Fibroblast of villous mesenchyme (primary cell): ENCODE results near the gene ABCD1. TPM values are rescaled to one million over a fixed set of nuclear protein-coding genes. Genes with fewer than 3 reads are reported as not detected.
"Not testable (repeated sequence)": the region's sequence is repeated elsewhere in the genome, so short reads cannot be mapped to it uniquely, and the experiment has no call there.

Source experiments
- DNase-seq: peaks from one replicate; pipeline ENCODE4 v3.0.0-alpha.2; 2010; ENCODE audit warnings: low read depth
- H3K4me3 ChIP-seq: 2 replicates; pipeline ENCODE4 v1.5.1; 2011; ENCODE audit warnings: low read depth, mild to moderate bottlenecking, low read length
- total RNA-seq: library from RNA; depleted of rRNA; stranded (reverse); fragments of >200 nt; gene quantifications from 2 replicates; pipeline ENCODE4 v1.2.3, GENCODE V29; 2012
- TF ChIP-seq, protein P1 (sequence below): IDR thresholded peaks from 2 replicates; pipeline ENCODE4 v1.5.1; 2012; ENCODE audit warnings: low read depth, mild to moderate bottlenecking, low read length; ENCODE audit not compliant: insufficient read depth

ABCD1 gene
- total RNA-seq, 1 donor = 15.5 TPM

DNA sequence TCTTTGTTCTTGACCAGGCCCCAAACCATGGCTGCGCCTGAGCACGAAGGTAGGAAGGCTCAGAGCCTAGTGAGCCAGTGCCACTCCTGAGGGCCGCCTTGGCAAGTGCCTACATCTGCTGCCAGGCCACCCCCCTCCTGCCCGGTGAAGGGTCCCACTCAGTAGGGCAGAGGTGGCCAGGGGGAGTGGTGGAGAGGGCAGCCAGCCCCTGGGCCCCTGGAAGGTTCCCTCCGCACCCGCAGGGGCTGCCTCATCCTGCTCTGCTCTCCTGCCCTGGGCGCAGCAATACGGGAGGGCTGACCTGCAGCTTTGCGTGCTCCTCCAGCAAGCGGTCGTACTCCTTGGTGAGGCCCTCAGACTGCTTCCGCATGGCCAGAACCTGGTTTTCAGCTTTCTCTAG lies 22.9 kb upstream of the ABCD1 start:
- TF ChIP-seq, protein P1, sequence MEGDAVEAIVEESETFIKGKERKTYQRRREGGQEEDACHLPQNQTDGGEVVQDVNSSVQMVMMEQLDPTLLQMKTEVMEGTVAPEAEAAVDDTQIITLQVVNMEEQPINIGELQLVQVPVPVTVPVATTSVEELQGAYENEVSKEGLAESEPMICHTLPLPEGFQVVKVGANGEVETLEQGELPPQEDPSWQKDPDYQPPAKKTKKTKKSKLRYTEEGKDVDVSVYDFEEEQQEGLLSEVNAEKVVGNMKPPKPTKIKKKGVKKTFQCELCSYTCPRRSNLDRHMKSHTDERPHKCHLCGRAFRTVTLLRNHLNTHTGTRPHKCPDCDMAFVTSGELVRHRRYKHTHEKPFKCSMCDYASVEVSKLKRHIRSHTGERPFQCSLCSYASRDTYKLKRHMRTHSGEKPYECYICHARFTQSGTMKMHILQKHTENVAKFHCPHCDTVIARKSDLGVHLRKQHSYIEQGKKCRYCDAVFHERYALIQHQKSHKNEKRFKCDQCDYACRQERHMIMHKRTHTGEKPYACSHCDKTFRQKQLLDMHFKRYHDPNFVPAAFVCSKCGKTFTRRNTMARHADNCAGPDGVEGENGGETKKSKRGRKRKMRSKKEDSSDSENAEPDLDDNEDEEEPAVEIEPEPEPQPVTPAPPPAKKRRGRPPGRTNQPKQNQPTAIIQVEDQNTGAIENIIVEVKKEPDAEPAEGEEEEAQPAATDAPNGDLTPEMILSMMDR = no peak
- no peak for DNase-seq
- no peak overlapping the region for H3K4me3 ChIP-seq

GRCh38 chrX:153702336-153703035 lies 22.2 kb upstream of the ABCD1 start:
- no peak overlapping the region for H3K4me3 ChIP-seq
- no peak for DNase-seq
- TF ChIP-seq, protein P1 = no peak

DNA sequence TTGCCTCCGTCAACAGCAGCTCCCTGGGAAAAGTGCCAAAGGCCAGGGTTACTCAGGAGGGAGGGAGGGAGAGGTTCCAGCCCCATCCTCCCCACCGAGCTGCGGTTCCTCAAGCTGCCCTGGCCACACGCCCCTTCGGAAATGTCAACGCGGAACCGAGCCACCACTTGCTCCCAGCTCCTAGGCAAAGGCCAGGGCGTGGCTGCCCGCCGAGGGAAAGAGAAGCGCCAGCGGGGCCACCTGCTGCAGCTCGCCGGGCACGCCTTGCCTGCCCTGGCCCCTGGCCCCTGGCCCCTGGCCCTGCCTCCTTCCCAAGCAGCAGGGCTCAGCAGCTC lies 21.7 kb upstream of the ABCD1 start:
- H3K4me3 ChIP-seq = no peak overlapping the region
- TF ChIP-seq, protein P1 = no peak
- peak; percentile 58 for DNase-seq

GRCh38 chrX:153704021-153704526 lies 20.6 kb upstream of the ABCD1 start:
- no peak overlapping the region for H3K4me3 ChIP-seq
- TF ChIP-seq, protein P1 = no peak
- DNase-seq = no peak

DNA sequence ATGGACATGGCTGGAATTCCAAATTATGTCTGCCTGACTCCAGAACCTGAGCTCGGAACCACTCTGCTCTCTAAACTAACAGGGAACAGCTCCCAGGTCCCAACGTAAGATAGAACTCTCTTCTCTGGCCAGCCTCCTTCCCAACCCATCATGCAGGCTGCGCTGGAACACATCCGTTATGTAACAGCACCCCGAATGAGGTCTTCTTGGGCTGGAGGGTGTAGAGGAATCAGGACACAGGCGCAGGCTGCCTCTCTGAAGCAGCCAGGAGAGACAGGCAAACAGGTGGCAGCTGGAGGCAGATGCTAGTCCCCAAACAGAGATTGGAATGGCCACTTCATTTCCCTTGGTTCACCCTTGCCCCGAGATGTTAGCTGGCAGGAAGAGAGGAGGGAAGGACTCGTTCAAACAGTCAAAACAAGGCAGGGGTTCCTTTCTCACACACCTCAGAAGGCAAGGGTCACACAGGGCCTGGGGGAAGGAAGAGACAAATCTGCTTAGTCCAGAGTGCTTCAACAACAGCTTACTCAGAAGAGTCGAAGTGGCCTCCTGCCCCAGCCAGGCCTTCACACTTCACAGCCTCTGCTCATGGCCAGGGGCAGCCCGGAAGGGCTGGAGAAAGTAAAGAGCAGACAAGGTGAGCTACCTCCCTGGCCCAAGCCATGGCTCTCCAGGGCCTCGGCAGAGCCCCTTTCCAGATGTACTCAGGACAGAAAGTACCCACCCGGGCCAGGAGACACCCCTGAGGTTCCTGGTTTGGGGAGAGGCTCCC lies 19.8 kb upstream of the ABCD1 start:
- DNase-seq = not testable (repeated sequence)

GRCh38 chrX:153705403-153706060 lies 19.1 kb upstream of the ABCD1 start:
- DNase-seq, H3K4me3 ChIP-seq: not testable (repeated sequence)

More for the DNA sequence above, 19.8 kb upstream of the ABCD1 start:
- not testable (repeated sequence) for H3K4me3 ChIP-seq

DNA sequence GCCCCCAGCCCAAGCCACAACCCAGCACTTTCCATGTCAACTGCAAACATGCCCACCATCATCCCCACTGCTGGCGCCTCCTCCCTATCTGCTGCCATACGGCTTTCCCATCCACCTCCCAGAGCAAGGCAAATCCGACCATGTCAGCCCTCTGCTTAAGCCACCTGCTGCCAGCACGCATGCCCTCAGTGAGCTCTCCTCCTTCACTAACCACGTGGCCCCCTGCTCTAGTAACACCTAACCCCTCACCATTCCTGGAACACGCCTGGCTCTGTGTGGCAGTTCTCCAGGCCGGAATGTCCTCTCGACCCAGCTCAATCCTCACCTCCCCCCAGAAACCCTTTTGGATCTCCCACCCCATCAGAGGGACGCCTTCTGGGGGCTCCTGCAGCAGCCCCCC lies 17.9 kb upstream of the ABCD1 start:
- no peak for DNase-seq
- TF ChIP-seq, protein P1 = no peak
- H3K4me3 ChIP-seq = no peak overlapping the region
